Suppressor macrophage treated with lipopolysaccharide for 1 hour (primary cell): ENCODE measurements around the gene ARL6IP5.

ENCODE experiments used
- DNase-seq, 3 donors: peaks; one replicate each; pipeline ENCODE4 v3.0.0-alpha.2; 2020 to 2022

ARL6IP5 gene

GRCh38 chr3:69116897-69117296, 32.2 kb downstream of the ARL6IP5 start:
- no peak for DNase-seq

GRCh38 chr3:69118555-69118954, 33.8 kb downstream of the ARL6IP5 start:
- DNase-seq: no peak

- DNase-seq: no peak
Measured at GRCh38 chr3:69119138-69119537, 34.4 kb downstream of the ARL6IP5 start.

GRCh38 chr3:69119681-69120080, 34.9 kb downstream of the ARL6IP5 start:
- no peak for DNase-seq

- peak; percentile 63 to 77 (median 73) for DNase-seq
Measured at GRCh38 chr3:69120879-69121464, 36.2 kb downstream of the ARL6IP5 start.

GRCh38 chr3:69121513-69121912, 36.8 kb downstream of the ARL6IP5 start:
- no peak for DNase-seq

- DNase-seq: no peak
Measured at GRCh38 chr3:69121950-69122349, 37.2 kb downstream of the ARL6IP5 start.

GRCh38 chr3:69122403-69122802, 37.7 kb downstream of the ARL6IP5 start, which contains the start of gene LMOD3:
Gene LMOD3 (minus strand): TSS chr3:69122595. CDS start chr3:69122386, 209 bp downstream.
- DNase-seq: no peak

- no peak for DNase-seq
Measured at GRCh38 chr3:69126216-69126615, 41.5 kb downstream of the ARL6IP5 start.

GRCh38 chr3:69126999-69127398, 42.3 kb downstream of the ARL6IP5 start:
- no peak for DNase-seq

GRCh38 chr3:69128509-69128908, 43.8 kb downstream of the ARL6IP5 start:
- DNase-seq: no peak

GRCh38 chr3:69129531-69129930, 44.8 kb downstream of the ARL6IP5 start:
- DNase-seq: no peak

GRCh38 chr3:69130689-69131088, 46.0 kb downstream of the ARL6IP5 start:
- DNase-seq: no peak

GRCh38 chr3:69137005-69137404, 52.3 kb downstream of the ARL6IP5 start:
- DNase-seq: no peak

GRCh38 chr3:69137412-69137811, 52.7 kb downstream of the ARL6IP5 start:
- DNase-seq: no peak

GRCh38 chr3:69141313-69141712, 56.6 kb downstream of the ARL6IP5 start:
- DNase-seq: no peak

- no peak for DNase-seq
Measured at GRCh38 chr3:69142090-69142489, 57.4 kb downstream of the ARL6IP5 start.

- no peak for DNase-seq
Measured at GRCh38 chr3:69142797-69143454, 58.2 kb downstream of the ARL6IP5 start.

- no peak for DNase-seq
Measured at GRCh38 chr3:69143612-69144011, 58.9 kb downstream of the ARL6IP5 start.

- no peak for DNase-seq
Measured at GRCh38 chr3:69144631-69145245, 60.0 kb downstream of the ARL6IP5 start.

- DNase-seq: no peak
Measured at GRCh38 chr3:69145688-69146087, 61.0 kb downstream of the ARL6IP5 start.

- DNase-seq: no peak
Measured at GRCh38 chr3:69149586-69149985, 64.8 kb downstream of the ARL6IP5 start.
